ENCODE measurements around the gene UNC5A. TPM values are rescaled to one million over a fixed set of nuclear protein-coding genes. Genes with fewer than 3 reads are reported as not detected.

The UNC5A gene
- total and polyA plus RNA-seq, 9 of the 15 experiments (the other 6 are each of a cell fraction or from before 2014, with no cell fraction given): not detected

- Histone ChIP-seq H3K9me3 (replicated peaks; ENCODE audit: control insufficient read depth, insufficient read depth, low read depth, low read length) (no peaks in the 10 kb centered on the region), H3K27ac (ENCODE audit: extremely low read depth, low read depth, low read length) (no peak overlapping the region), H3K79me2 (ENCODE audit: control insufficient read depth, insufficient read depth, low read length) (no peaks in the 10 kb centered on the region), H3K4me1 (replicated peaks in 1 of 2; ENCODE audit: control insufficient read depth in 2 of 2, insufficient read depth in 2 of 2, low read length in 2 of 2) (no peaks in the 10 kb centered on the region; a peak in 1 of 5 replicates), H3K9me1 (ENCODE audit: control insufficient read depth, insufficient read depth, low read length) (peaks cover 3% of the 10 kb centered on the region), H3K4me2 (ENCODE audit: insufficient read depth, low read length) (no peak overlapping the region), H3K9ac (ENCODE audit: insufficient read depth in 1 of 2, low read depth in 2 of 2, low read length in 2 of 2) (no peak overlapping the region), H4K20me1 (replicated peaks; ENCODE audit: control insufficient read depth, insufficient read depth, low read length) (peaks cover 15% of the 10 kb centered on the region; the same call in 1 of the 2 replicates), H3K36me3 (ENCODE audit: control insufficient read depth, insufficient read depth, low read length) (no peaks in the 10 kb centered on the region), H3K4me3 (no peak overlapping the region), H3K27me3 (ENCODE audit: control insufficient read depth in 2 of 2, insufficient read depth in 2 of 2, low read length in 2 of 2) (peaks cover 4 to 31% of the 10 kb centered on the region in 2 experiments; a peak in 3 of 5 replicates), H2AFZ (ENCODE audit: low read depth, low read length) (no peak overlapping the region)
- DNase-seq (ENCODE audit: extremely low read depth in 1 of 4, low spot score in 3 of 4) (no peak), ATAC-seq (no peak), FAIRE-seq (no peak)
- in situ Hi-C loops (cut with MboI): no loop called here
- POLR2A ChIA-PET: interaction anchor here (0.5 kb wide), 1 partner anchor 95 kb away, joined by 3 read pairs; no protein-coding TSS in a partner anchor
- intact Hi-C loops (cut with micrococcal nuclease): no loop called here
- CTCF ChIA-PET (ENCODE audit: low intra/inter-chr PET ratio): no interaction called here
- 2% methylated on average over 4 of the region's 4 CpGs for whole genome bisulfite sequencing (ENCODE audit: insufficient coverage, low coverage, missing lambda C conversion rate)
- no TSS peak for BruUV-seq (replicated peaks)
- TF ChIP-seq ZKSCAN8 (CRISPR knock-in tag; IDR thresholded peaks at IDR 0.05) (no peak), CEBPG (CRISPR knock-in tag; IDR thresholded peaks at IDR 0.05) (no peak), CEBPG (tag; conservative IDR thresholded peaks at IDR 0.05 in 1 of 2, IDR thresholded peaks at IDR 0.05 in 1 of 2) (no peak), MBD2 (IDR thresholded peaks at IDR 0.05; ENCODE audit: borderline replicate concordance, low read depth) (no peak)
These were observed 22.9 kb downstream of the UNC5A start for GRCh38 chr5:176833286-176833685.

GRCh38 chr5:176835918-176836317 lies 25.6 kb downstream of the UNC5A start:
- Histone ChIP-seq H3K9me1 (ENCODE audit: control insufficient read depth, insufficient read depth, low read length) (no peaks in the 10 kb centered on the region), H3K9ac (ENCODE audit: insufficient read depth in 1 of 2, low read depth in 2 of 2, low read length in 2 of 2) (no peak overlapping the region), H3K9me3 (replicated peaks; ENCODE audit: control insufficient read depth, insufficient read depth, low read depth, low read length) (no peaks in the 10 kb centered on the region), H3K79me2 (ENCODE audit: control insufficient read depth, insufficient read depth, low read length) (no peaks in the 10 kb centered on the region), H2AFZ (ENCODE audit: low read depth, low read length) (no peak overlapping the region), H3K4me3 (no peak overlapping the region), H4K20me1 (replicated peaks; ENCODE audit: control insufficient read depth, insufficient read depth, low read length) (peaks cover 23% of the 10 kb centered on the region; the same call in 1 of the 2 replicates), H3K4me1 (replicated peaks in 1 of 2; ENCODE audit: control insufficient read depth in 2 of 2, insufficient read depth in 2 of 2, low read length in 2 of 2) (peaks cover 0 to 3% of the 10 kb centered on the region in 2 experiments; a peak in 1 of 5 replicates), H3K36me3 (ENCODE audit: control insufficient read depth, insufficient read depth, low read length) (no peaks in the 10 kb centered on the region), H3K27me3 (ENCODE audit: control insufficient read depth in 2 of 2, insufficient read depth in 2 of 2, low read length in 2 of 2) (peaks cover 4 to 53% of the 10 kb centered on the region in 2 experiments; a peak in 3 of 5 replicates), H3K4me2 (ENCODE audit: insufficient read depth, low read length) (no peak overlapping the region), H3K27ac (ENCODE audit: extremely low read depth, low read depth, low read length) (no peak overlapping the region)
- TF ChIP-seq POLR2H (tag; IDR thresholded peaks at IDR 0.05; ENCODE audit: low read depth) (no peak), KAT2B (IDR thresholded peaks at IDR 0.05; ENCODE audit: low read depth, low read length) (no peak)
- CTCF ChIA-PET (ENCODE audit: low intra/inter-chr PET ratio): no interaction called here
- in situ Hi-C loops (cut with MboI): no loop called here
- intact Hi-C loops (cut with micrococcal nuclease): no loop called here
- FAIRE-seq: no peak
- POLR2A ChIA-PET: interaction anchor here (0.5 to 1.0 kb wide), 2 partner anchors 10 to 62 kb away, joined by 3 read pairs; no protein-coding TSS in a partner anchor
- WGBS (ENCODE audit: insufficient coverage, low coverage, missing lambda C conversion rate): 2% methylated on average over 3 of the region's 3 CpGs
- BruUV-seq (replicated peaks): no TSS peak
- no peak for DNase-seq (ENCODE audit: extremely low read depth in 1 of 4, low spot score in 3 of 4)
- no peak for ATAC-seq
